HEK293T (cell line): ENCODE data around the gene SPATA1.

Experiments used
- ELF4 ChIP-seq: fragments of 450-650 bp; IDR thresholded peaks from 2 replicates; pipeline ENCODE4 v1.6.1; 2017; ENCODE audit warnings: antibody characterized with exemption
- FOXA1 ChIP-seq: fragments of 450-650 bp; IDR thresholded peaks from 2 replicates; pipeline ENCODE4 v1.6.1; 2016; ENCODE audit warnings: mild to moderate bottlenecking
- FOXK2 ChIP-seq: fragments of 450-650 bp; IDR thresholded peaks from 2 replicates; pipeline ENCODE4 v1.6.1; 2016; ENCODE audit warnings: mild to moderate bottlenecking
- HDGF ChIP-seq: fragments of 450-650 bp; IDR thresholded peaks from 2 replicates; pipeline ENCODE4 v1.6.1; 2017; ENCODE audit warnings: antibody characterized with exemption, borderline replicate concordance
- L3MBTL2 ChIP-seq: fragments of 450-650 bp; conservative IDR thresholded peaks from 2 replicates; pipeline ENCODE4 v1.6.1; 2016; ENCODE audit warnings: mild to moderate bottlenecking
- LEF1 ChIP-seq: fragments of 450-650 bp; IDR thresholded peaks from 2 replicates; pipeline ENCODE4 v1.6.1; 2017; ENCODE audit warnings: mild to moderate bottlenecking, borderline replicate concordance
- SP1 ChIP-seq: fragments of 450-650 bp; IDR thresholded peaks from 2 replicates; pipeline ENCODE4 v1.6.1; 2017
- TARDBP ChIP-seq: fragments of 450-650 bp; IDR thresholded peaks from 2 replicates; pipeline ENCODE4 v1.6.1; 2016
- TF ChIP-seq, protein P1 (sequence below): fragments of 450-650 bp; IDR thresholded peaks from 2 replicates; pipeline ENCODE4 v1.6.1; 2016

GRCh38 chr1:84573967-84574842, 68.0 kb downstream of the SPATA1 start, which contains the start of gene CTBS:
- TF ChIP-seq TARDBP (no peak), LEF1 (no peak), HDGF (no peak), SP1 (no peak), FOXA1 (no peak), FOXK2 (no peak), ELF4 (no peak), L3MBTL2 (peak; percentile 83)
- TF ChIP-seq, protein P1, sequence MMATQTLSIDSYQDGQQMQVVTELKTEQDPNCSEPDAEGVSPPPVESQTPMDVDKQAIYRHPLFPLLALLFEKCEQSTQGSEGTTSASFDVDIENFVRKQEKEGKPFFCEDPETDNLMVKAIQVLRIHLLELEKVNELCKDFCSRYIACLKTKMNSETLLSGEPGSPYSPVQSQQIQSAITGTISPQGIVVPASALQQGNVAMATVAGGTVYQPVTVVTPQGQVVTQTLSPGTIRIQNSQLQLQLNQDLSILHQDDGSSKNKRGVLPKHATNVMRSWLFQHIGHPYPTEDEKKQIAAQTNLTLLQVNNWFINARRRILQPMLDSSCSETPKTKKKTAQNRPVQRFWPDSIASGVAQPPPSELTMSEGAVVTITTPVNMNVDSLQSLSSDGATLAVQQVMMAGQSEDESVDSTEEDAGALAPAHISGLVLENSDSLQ: no peak
